Right lobe of liver (tissue), 6 donors: ENCODE data around the gene NIP7. TPM values are rescaled to one million over a fixed set of nuclear protein-coding genes. Genes with fewer than 3 reads are reported as not detected.

Source experiments
- ATAC-seq, 4 donors: fragments of 200-7000 bp; cut with Tn5 transposase; one replicate each; pipeline ENCODE4 v1.9.1; 2020; ENCODE audit warnings: mild to moderate bottlenecking in 4 of 4, moderate library complexity in 4 of 4
- DNase-seq, 3 donors: peaks; one replicate each; pipeline ENCODE4 v3.0.0-alpha.2; 2020
- H3K27ac ChIP-seq, 3 donors: fragments of 200-600 bp; one replicate each; pipeline ENCODE4 v1.8.0; 2022
- H3K27me3 ChIP-seq, 2 donors: fragments of 200-600 bp; one replicate each; pipeline ENCODE4 v1.8.0; 2022
- H3K36me3 ChIP-seq, 4 donors: fragments of 200-600 bp; sonication (generic) in 1 of 4; one replicate each; pipeline versions ENCODE4 v1.5.1 to v1.8.0; 2017 to 2022; ENCODE audit warnings: control low read depth in 1 of 4
- H3K4me1 ChIP-seq, 4 donors: fragments of 200-600 bp; sonication (generic) in 1 of 4; one replicate each; pipeline versions ENCODE4 v1.5.1 to v1.8.0; 2017 to 2022; ENCODE audit warnings: control low read depth in 1 of 4
- H3K4me3 ChIP-seq, 3 donors: fragments of 200-600 bp; one replicate each; pipeline ENCODE4 v1.8.0; 2022
- H3K9me3 ChIP-seq, 4 donors: fragments of 200-600 bp; sonication (generic) in 1 of 4; one replicate each; pipeline versions ENCODE4 v1.5.1 to v1.8.0; 2017 to 2022; ENCODE audit warnings: control low read depth in 1 of 4
- CTCF ChIP-seq, 4 donors: fragments of 200-600 bp in 3 of 4; fragments of 450-650 bp in 1 of 4; IDR thresholded peaks; one replicate each; pipeline versions ENCODE4 v1.5.1 to v1.8.0; 2016 to 2022; ENCODE audit warnings: antibody characterized with exemption in 4 of 4, mild to moderate bottlenecking in 2 of 4
- POLR2A ChIP-seq: fragments of 450-650 bp; IDR thresholded peaks from one replicate; pipeline ENCODE4 v1.6.1; 2017; ENCODE audit warnings: antibody characterized with exemption, mild to moderate bottlenecking
- WGBS: methylation state at CpG from one replicate; pipeline ENCODE4 v1.1.6; 2018; ENCODE audit warnings: low coverage, low lambda C conversion rate; ENCODE audit not compliant: insufficient coverage; ENCODE audit errors: missing lambda C conversion rate; 5-methylcytosine and 5-hydroxymethylcytosine counted together
- intact Hi-C, 2 donors: fragments of 100-400 bp; cut with DNase I; formaldehyde crosslinking; loops; one replicate each; pipeline versions ENCODE4 v1.11.2 to v1.14.1; 2022
- total RNA-seq, 6 experiments: library from RNA; depleted of rRNA in 2 of 6; stranded (reverse); fragments of >200 nt in 2 of 6; fragmentation: NEBNext Ultra II Directional in 3 of 6; extraction: Animal tissue kit (Norgen Biotek cat#: 25700) in 3 of 6; gene quantifications; one replicate each; pipeline versions ENCODE4 v1.1.0 to v1.2.4, GENCODE V29; 2016 to 2023
- donor health status: DM: no; HTN: yes; CAD: no.
- donor health status: DM: no; HTN: no; CAD: no.
- donor health status: DM: no; HTN: no; CAD: no.
- donor health status: DM: no; HTN: yes; CAD: no.
- donor health status: DM: no; HTN: yes; CAD: no.

The NIP7 gene
- total RNA-seq, 6 experiments from 2014 or later = 6.9 to 11.3 (median 9.4) TPM

- intact Hi-C loops = no loop called here
- Histone ChIP-seq H3K27ac (no peak overlapping the region), H3K4me3 (no peak overlapping the region), H3K9me3 (no peaks in the 10 kb centered on the region), H3K27me3 (no peaks in the 10 kb centered on the region), H3K36me3 (peaks cover 0 to 58% (median 27%) of the 10 kb centered on the region in 4 donors), H3K4me1 (no peaks in the 10 kb centered on the region)
- TF ChIP-seq CTCF (IDR thresholded peaks at IDR 0.05) (no peak), POLR2A (no peak)
- ATAC-seq (no peak), DNase-seq (no peak)
- WGBS = 83% methylated on average over 2 of the region's 2 CpGs
Observed at GRCh38 chr16:69365901-69366300, 26.3 kb downstream of the NIP7 start.

- ATAC-seq (no peak), DNase-seq (no peak)
Observed at GRCh38 chr16:69366431-69366830, 26.9 kb downstream of the NIP7 start.

GRCh38 chr16:69367980-69368379, 28.4 kb downstream of the NIP7 start:
- WGBS = 70% methylated on average over 2 of the region's 7 CpGs
- DNase-seq = peak in 1 of 3 donors; percentile 20
- TF ChIP-seq POLR2A (no peak), CTCF (IDR thresholded peaks at IDR 0.05) (no peak)
- H3K27me3 ChIP-seq = no peaks in the 10 kb centered on the region
- H3K9me3 ChIP-seq = no peaks in the 10 kb centered on the region
- H3K4me1 ChIP-seq = peaks cover 0 to 3% (median 0%) of the 10 kb centered on the region in 4 donors
- intact Hi-C loops = no loop called here
- H3K4me3 ChIP-seq = no peak overlapping the region
- ATAC-seq = no peak
- no peak overlapping the region for H3K27ac ChIP-seq
- peaks cover 0 to 72% (median 31%) of the 10 kb centered on the region in 4 donors for H3K36me3 ChIP-seq

More at GRCh38 chr16:69366431-69366830, 26.9 kb downstream of the NIP7 start:
- WGBS = 82% methylated on average over 7 of the region's 7 CpGs
- no peak for TF ChIP-seq POLR2A
- no peak for TF ChIP-seq CTCF (IDR thresholded peaks at IDR 0.05)
- Histone ChIP-seq H3K27ac (no peak overlapping the region), H3K4me3 (no peak overlapping the region), H3K27me3 (no peaks in the 10 kb centered on the region), H3K9me3 (no peaks in the 10 kb centered on the region), H3K36me3 (peaks cover 0 to 61% (median 27%) of the 10 kb centered on the region in 4 donors), H3K4me1 (no peaks in the 10 kb centered on the region)
- intact Hi-C loops = no loop called here

GRCh38 chr16:69368866-69369265, 29.3 kb downstream of the NIP7 start:
- ATAC-seq (no peak), DNase-seq (no peak)
- WGBS = 90% methylated on average over 4 of the region's 4 CpGs
- Histone ChIP-seq H3K36me3 (peaks cover 0 to 72% (median 31%) of the 10 kb centered on the region in 4 donors), H3K27ac (no peak overlapping the region), H3K4me1 (peaks cover 0 to 7% (median 0%) of the 10 kb centered on the region in 4 donors), H3K9me3 (no peaks in the 10 kb centered on the region), H3K27me3 (no peaks in the 10 kb centered on the region), H3K4me3 (no peak overlapping the region)
- intact Hi-C loops = no loop called here
- TF ChIP-seq CTCF (IDR thresholded peaks at IDR 0.05) (no peak), POLR2A (no peak)

- no peak for TF ChIP-seq POLR2A
- TF ChIP-seq CTCF (IDR thresholded peaks at IDR 0.05) = no peak
- H3K27me3 ChIP-seq = no peaks in the 10 kb centered on the region
- WGBS = 88% methylated on average over 2 of the region's 2 CpGs
- H3K4me3 ChIP-seq = no peak overlapping the region
- H3K27ac ChIP-seq = no peak overlapping the region
- peaks cover 0 to 59% (median 25%) of the 10 kb centered on the region in 4 donors for H3K36me3 ChIP-seq
- no peaks in the 10 kb centered on the region for H3K9me3 ChIP-seq
- DNase-seq = no peak
- intact Hi-C loops = no loop called here
- peaks cover 0 to 7% (median 0%) of the 10 kb centered on the region in 4 donors for H3K4me1 ChIP-seq
- no peak for ATAC-seq
Observed at GRCh38 chr16:69371564-69371963, 32.0 kb downstream of the NIP7 start.
